Stimulated activated naive CD4-positive, alpha-beta T cell (primary cell): ENCODE results near the gene DFFB.

Experiments
- DNase-seq, 6 experiments: peaks; one replicate each; lab custom pipeline; 2025; lab: John Stamatoyannopoulos, UW

The DFFB gene

DNA sequence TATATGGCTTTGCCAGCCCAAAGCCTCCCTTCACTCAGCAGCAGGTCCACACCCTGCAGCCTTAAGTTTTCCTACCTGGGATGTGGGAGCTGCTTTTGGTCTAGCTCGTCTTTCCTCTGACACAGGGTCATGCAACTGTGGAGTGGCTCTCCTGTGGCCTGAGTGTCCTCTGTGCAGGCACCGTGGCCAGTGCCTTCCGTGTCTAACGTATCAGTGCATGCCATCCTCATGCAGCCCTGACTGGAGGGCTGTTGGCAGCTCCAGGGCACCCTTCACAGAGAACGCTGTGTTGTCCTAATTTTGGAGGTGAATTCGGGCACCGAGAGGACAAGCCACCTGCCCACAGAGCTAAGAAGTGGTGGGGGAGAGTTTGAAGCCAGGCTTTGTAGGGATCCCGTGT is 68.5 kb downstream of the DFFB start:
- no peak for DNase-seq

GRCh38 chr1:3926956-3927355 is 69.7 kb downstream of the DFFB start:
- no peak for DNase-seq

- no peak for DNase-seq
Measured at GRCh38 chr1:3928586-3928985, 71.3 kb downstream of the DFFB start.

GRCh38 chr1:3929126-3929525 is 71.8 kb downstream of the DFFB start:
- DNase-seq, result no peak

- no peak for DNase-seq
Measured at GRCh38 chr1:3930301-3931006, 73.2 kb downstream of the DFFB start.

DNA sequence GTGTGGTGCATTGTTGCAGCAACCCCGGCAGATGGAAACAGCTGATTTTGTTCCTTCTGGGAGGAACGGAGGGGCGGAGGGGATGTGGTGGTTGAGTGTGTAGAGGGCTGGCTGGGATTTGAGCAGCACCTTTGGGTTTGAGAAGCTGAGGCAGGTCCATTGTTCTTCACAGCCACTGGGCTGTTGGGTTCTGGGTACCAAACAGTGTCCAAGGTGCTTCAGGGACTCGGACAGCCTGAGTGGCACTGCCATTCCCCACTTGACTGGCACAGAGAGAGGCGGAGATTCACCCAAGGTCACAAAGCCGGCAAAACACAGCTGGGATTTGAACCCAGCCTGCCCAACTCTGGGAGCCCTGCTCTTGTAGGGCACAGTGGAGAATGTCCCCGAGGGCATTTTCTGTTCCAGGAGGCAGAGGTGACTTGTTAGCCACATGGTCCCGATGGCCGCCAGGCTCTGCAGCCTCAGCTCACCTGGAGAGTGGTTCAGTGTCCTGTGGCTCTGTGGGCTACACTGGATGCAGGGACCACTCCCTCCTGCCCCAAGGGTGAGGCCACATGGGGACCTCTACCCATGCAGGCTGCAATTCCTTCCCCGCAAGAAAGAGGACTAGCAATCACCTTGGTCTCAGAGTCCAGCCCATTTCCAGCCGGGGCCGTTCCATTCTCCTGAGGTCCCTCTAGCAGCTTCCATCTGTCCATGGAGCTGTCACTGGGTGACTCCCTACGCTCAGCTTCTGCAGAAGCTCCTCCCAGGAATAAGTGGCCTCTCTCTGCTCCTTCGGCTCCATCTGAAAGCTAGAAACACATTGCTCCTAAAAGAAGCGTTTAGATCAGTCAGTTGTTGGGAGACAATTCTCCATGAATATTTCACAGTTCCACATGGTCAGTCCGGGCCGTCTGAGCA is 74.0 kb downstream of the DFFB start:
- DNase-seq, result no peak

DNA sequence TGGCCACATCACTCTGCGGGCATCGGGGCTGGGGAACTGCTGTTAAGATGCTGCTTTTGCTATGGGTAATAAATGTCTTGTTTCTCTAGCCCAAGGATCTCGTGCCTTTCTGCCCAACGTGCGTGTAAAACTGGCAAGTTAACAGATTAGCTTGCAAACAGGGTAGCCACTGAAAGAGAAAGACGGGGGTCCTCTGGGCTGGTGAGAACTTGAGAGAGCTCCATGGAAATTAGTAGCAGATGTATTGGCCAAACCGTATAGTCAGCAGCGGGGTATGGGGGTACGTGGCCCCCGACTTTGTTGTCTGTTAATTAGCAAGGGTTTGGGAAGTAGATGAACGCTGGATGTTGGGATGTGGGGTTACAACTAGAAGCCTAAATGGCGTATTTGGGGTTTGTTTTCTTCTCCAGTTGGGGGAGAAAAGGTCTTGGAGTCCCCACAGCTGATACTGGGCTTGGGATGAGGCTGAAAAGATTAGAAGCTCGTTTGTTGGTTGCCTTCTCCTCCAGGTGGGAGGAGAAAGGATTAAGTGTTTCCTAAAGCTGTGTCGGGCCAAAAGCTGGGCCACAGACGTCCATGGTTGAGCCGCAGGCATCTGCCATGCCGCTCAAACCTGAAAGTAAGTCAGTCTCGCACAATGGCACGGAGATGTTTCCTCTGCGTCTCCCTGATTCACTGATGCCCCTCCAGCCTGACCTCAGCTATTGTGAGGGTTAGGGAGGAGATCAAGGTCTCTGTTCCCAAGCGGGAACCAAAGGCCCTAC is 75.1 kb downstream of the DFFB start:
- DNase-seq, result no peak
